ENCODE data around the gene DIAPH3.

GRCh38 chr13:59706101-59706976 lies 457.4 kb downstream of the DIAPH3 start:
- TF ChIP-seq CTCF (IDR thresholded peaks at IDR 0.05) (no peak), EZH2 (IDR thresholded peaks at IDR 0.05; ENCODE audit: borderline replicate concordance, insufficient read depth, low read depth, low read length, poor library complexity, severe bottlenecking) (no peak)
